ENCODE measurements around the gene BST2. TPM values are rescaled to one million over a fixed set of nuclear protein-coding genes. Genes with fewer than 3 reads are reported as not detected.
A peak's percentile ranks its signal among the peaks of the same experiment; 100 is the strongest.

Gene BST2
- total RNA-seq, 2 donors from 2014 or later = 50.8 to 147 TPM

GRCh38 chr19:17404015-17404414 is 1.4 kb downstream of the BST2 start:
- Histone ChIP-seq H3K27ac (ENCODE audit: low read depth, low read length) (peak overlapping the region; percentile 57), H3K9me3 (ENCODE audit: control insufficient read depth, low read length) (no peaks in the 10 kb centered on the region), H3K4me3 (ENCODE audit: low read length) (peak overlapping the region; percentile 98), H3K36me3 (ENCODE audit: control insufficient read depth, insufficient read depth, low read length) (peaks cover 20% of the 10 kb centered on the region), H3K27me3 (ENCODE audit: control insufficient read depth, insufficient read depth, low read length, poor library complexity, severe bottlenecking) (no peaks in the 10 kb centered on the region), H3K4me1 (ENCODE audit: control insufficient read depth, insufficient read depth, low read length) (peaks cover 19% of the 10 kb centered on the region), H3K9ac (ENCODE audit: extremely low read depth, low read length, poor library complexity, severe bottlenecking) (peak overlapping the region; percentile 97)
- Mint-ChIP-seq H3K27ac (peak overlapping the region; percentile 94), H3K4me3 (peak overlapping the region; percentile 72), H3K4me1 (peaks cover 13% of the 10 kb centered on the region), H3K36me3 (ENCODE audit: low read depth) (peaks cover 5% of the 10 kb centered on the region), H3K27me3 (ENCODE audit: insufficient read depth) (no peaks in the 10 kb centered on the region), H3K9me3 (no peaks in the 10 kb centered on the region)
- no peak for TF ChIP-seq CTCF (conservative IDR thresholded peaks at IDR 0.05)
- 20% methylated on average over 5 of the region's 6 CpGs; no CpG with 5 or more reads in 1 of the 2 experiments for WGBS, 2 experiments (ENCODE audit: insufficient coverage in 1 of 2, insufficient read length in 1 of 2)
- peak; percentile 82 for DNase-seq

DNA sequence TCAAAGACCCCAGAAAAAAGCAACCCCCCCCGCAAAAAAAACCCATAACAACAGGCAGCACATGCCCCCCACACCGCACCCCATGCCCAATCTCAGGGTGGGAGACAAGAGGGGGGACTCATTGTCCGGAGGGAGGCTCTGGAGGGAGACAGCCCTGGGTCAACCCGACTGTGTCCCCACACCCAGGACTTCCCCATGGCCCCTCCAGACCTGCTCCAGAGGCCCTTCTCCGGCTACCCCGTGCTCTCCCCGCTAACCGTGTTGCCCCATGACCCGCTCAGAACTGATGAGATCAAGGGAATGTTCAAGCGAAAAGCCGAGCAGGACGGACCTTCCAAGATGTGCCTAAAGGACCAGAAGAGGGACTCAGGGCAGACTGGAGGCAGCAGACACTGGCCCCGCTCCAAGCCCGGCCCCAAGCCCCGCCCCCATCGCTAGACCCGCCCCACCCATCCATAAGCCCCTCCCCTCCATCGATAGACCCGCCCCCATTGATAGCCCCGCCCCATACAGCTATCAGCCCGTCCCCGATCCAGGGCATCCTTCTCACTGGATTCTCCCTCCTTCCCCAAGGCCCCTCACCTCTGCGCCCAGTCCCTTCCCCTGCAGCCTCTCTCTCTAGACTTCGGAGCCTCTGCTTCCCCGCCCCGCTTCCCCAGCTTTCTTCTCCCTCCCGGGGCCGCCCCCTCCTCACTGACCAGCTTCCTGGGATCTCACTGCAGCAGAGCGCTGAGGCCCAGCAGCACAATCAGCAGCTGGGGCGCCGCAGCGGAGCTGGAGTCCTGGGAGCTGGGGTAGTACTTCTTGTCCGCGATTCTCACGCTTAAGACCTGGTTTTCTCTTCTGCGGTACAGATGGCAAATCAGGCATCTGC is 2.2 kb downstream of the BST2 start:
- Mint-ChIP-seq H3K27ac (peak overlapping the region; percentile 94), H3K4me1 (peaks cover 13% of the 10 kb centered on the region), H3K4me3 (peak overlapping the region; percentile 72), H3K36me3 (ENCODE audit: low read depth) (peaks cover 5% of the 10 kb centered on the region), H3K9me3 (no peaks in the 10 kb centered on the region), H3K27me3 (ENCODE audit: insufficient read depth) (no peaks in the 10 kb centered on the region)
- no peak for TF ChIP-seq CTCF (conservative IDR thresholded peaks at IDR 0.05)
- H3K27ac ChIP-seq (ENCODE audit: low read depth, low read length) = peak overlapping the region; percentile 57
- peak overlapping the region; percentile 97 for H3K9ac ChIP-seq (ENCODE audit: extremely low read depth, low read length, poor library complexity, severe bottlenecking)
- DNase-seq = peak; percentile 96
- H3K9me3 ChIP-seq (ENCODE audit: control insufficient read depth, low read length) = no peaks in the 10 kb centered on the region
- peaks cover 24% of the 10 kb centered on the region for H3K36me3 ChIP-seq (ENCODE audit: control insufficient read depth, insufficient read depth, low read length)
- H3K4me3 ChIP-seq (ENCODE audit: low read length) = peak overlapping the region; percentile 98
- WGBS, 2 experiments (ENCODE audit: insufficient coverage in 1 of 2, insufficient read length in 1 of 2) = 30 to 48% methylated on average over 17 to 30 of the region's 36 CpGs
- H3K4me1 ChIP-seq (ENCODE audit: control insufficient read depth, insufficient read depth, low read length) = peaks cover 19% of the 10 kb centered on the region
- no peaks in the 10 kb centered on the region for H3K27me3 ChIP-seq (ENCODE audit: control insufficient read depth, insufficient read depth, low read length, poor library complexity, severe bottlenecking)

DNA sequence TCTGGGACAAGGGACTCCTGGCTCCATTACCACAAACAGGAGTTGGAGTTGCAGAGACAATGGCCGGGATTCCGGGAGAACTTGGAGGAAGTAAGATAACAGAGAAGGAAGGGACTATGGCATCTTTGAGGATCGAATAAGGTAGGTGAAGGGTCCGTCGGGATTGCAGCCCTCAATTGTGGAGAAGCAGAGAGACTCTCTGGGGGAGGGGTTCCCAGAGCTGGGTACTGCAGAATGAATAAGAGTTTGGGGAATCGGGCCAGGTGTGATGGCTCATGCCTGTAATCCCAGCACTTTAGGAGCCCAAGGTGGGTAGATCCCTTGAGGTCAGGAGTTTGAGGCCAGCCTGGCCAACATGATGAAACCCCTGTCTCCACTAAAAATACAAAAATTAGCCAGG is 3.8 kb downstream of the BST2 start:
- no peak overlapping the region for H3K4me3 Mint-ChIP-seq
- peaks cover 5% of the 10 kb centered on the region for H3K36me3 Mint-ChIP-seq (ENCODE audit: low read depth)
- no peak for DNase-seq

More for the DNA sequence above, 3.8 kb downstream of the BST2 start:
- Histone ChIP-seq H3K36me3 (ENCODE audit: control insufficient read depth, insufficient read depth, low read length) (peaks cover 28% of the 10 kb centered on the region), H3K4me3 (ENCODE audit: low read length) (no peak overlapping the region), H3K4me1 (ENCODE audit: control insufficient read depth, insufficient read depth, low read length) (peaks cover 16% of the 10 kb centered on the region), H3K27ac (ENCODE audit: low read depth, low read length) (no peak overlapping the region), H3K27me3 (ENCODE audit: control insufficient read depth, insufficient read depth, low read length, poor library complexity, severe bottlenecking) (no peaks in the 10 kb centered on the region), H3K9ac (ENCODE audit: extremely low read depth, low read length, poor library complexity, severe bottlenecking) (no peak overlapping the region), H3K9me3 (ENCODE audit: control insufficient read depth, low read length) (no peaks in the 10 kb centered on the region)
- peaks cover 12% of the 10 kb centered on the region for H3K4me1 Mint-ChIP-seq
- no peak overlapping the region for H3K27ac Mint-ChIP-seq
- no peaks in the 10 kb centered on the region for H3K9me3 Mint-ChIP-seq
- 94 to 100% methylated on average over 5 to 6 of the region's 6 CpGs for WGBS, 2 experiments (ENCODE audit: insufficient coverage in 1 of 2, insufficient read length in 1 of 2)
- no peak for TF ChIP-seq CTCF (conservative IDR thresholded peaks at IDR 0.05)
- no peaks in the 10 kb centered on the region for H3K27me3 Mint-ChIP-seq (ENCODE audit: insufficient read depth)

Data from endodermal cell (in vitro differentiated cells).